Measurements from ENCODE around the gene PTBP3. TPM values are rescaled to one million over a fixed set of nuclear protein-coding genes. Genes with fewer than 3 reads are reported as not detected.

Gene PTBP3
- total RNA-seq, 1 donor from 2014 or later, result 108 TPM

GRCh38 chr9:112349008-112349333 lies 15.6 kb upstream of the PTBP3 start:
- H3K4me3 Mint-ChIP-seq (ENCODE audit: unreplicated experiment), result no peak overlapping the region
- H3K27ac Mint-ChIP-seq (ENCODE audit: unreplicated experiment), result no peak overlapping the region
- H3K27me3 ChIP-seq (ENCODE audit: insufficient read depth, low read length), result no peaks in the 10 kb centered on the region
- H3K27me3 Mint-ChIP-seq (ENCODE audit: low read depth, unreplicated experiment), result no peaks in the 10 kb centered on the region
- FAIRE-seq (no peak), DNase-seq (ENCODE audit: low read depth) (no peak)
- H3K9me3 ChIP-seq (ENCODE audit: insufficient read depth, low read depth, low read length), result no peaks in the 10 kb centered on the region
- no peaks in the 10 kb centered on the region for H3K79me2 ChIP-seq (ENCODE audit: insufficient read depth, low read length)
- H3K9ac ChIP-seq (ENCODE audit: low read length), result peak overlapping the region; percentile 80
- no peaks in the 10 kb centered on the region for H3K9me3 Mint-ChIP-seq (ENCODE audit: unreplicated experiment)
- peak overlapping the region; percentile 82 for H2AFZ ChIP-seq (ENCODE audit: low read depth, low read length)
- no peaks in the 10 kb centered on the region for H4K20me1 ChIP-seq (ENCODE audit: insufficient read depth, low read length)
- no peaks in the 10 kb centered on the region for H3K36me3 ChIP-seq (ENCODE audit: insufficient read depth, low read length)
- peak overlapping the region; percentile 71 for H3K4me3 ChIP-seq (ENCODE audit: insufficient read depth, low read depth, low read length)
- no peaks in the 10 kb centered on the region for H3K36me3 Mint-ChIP-seq (ENCODE audit: low read depth, unreplicated experiment)
- H3K4me1 ChIP-seq (ENCODE audit: insufficient read depth, low read length), result no peaks in the 10 kb centered on the region
- no peak overlapping the region for H3K27ac ChIP-seq (ENCODE audit: low read depth, low read length)
- peak overlapping the region; percentile 93 for H3K4me2 ChIP-seq (ENCODE audit: low read length)
- no peaks in the 10 kb centered on the region for H3K4me1 Mint-ChIP-seq (ENCODE audit: low read depth, unreplicated experiment)
- TF ChIP-seq CTCF (IDR thresholded peaks at IDR 0.05; ENCODE audit: insufficient read depth, low read depth, low read length) (no peak), EZH2 (IDR thresholded peaks at IDR 0.05; ENCODE audit: insufficient read depth, low read length) (no peak)

GRCh38 chr9:112348257-112349007 lies 15.0 kb upstream of the PTBP3 start:
- no peaks in the 10 kb centered on the region for H3K79me2 ChIP-seq (ENCODE audit: insufficient read depth, low read length)
- no peaks in the 10 kb centered on the region for H3K4me1 ChIP-seq (ENCODE audit: insufficient read depth, low read length)
- no peaks in the 10 kb centered on the region for H4K20me1 ChIP-seq (ENCODE audit: insufficient read depth, low read length)
- peak overlapping the region; percentile 93 for H3K4me2 ChIP-seq (ENCODE audit: low read length)
- Mint-ChIP-seq H3K4me1 (ENCODE audit: low read depth, unreplicated experiment) (no peaks in the 10 kb centered on the region), H3K27me3 (ENCODE audit: low read depth, unreplicated experiment) (no peaks in the 10 kb centered on the region), H3K9me3 (ENCODE audit: unreplicated experiment) (no peaks in the 10 kb centered on the region), H3K36me3 (ENCODE audit: low read depth, unreplicated experiment) (no peaks in the 10 kb centered on the region), H3K27ac (ENCODE audit: unreplicated experiment) (peak overlapping the region; percentile 29), H3K4me3 (ENCODE audit: unreplicated experiment) (peak overlapping the region; percentile 5)
- no peaks in the 10 kb centered on the region for H3K27me3 ChIP-seq (ENCODE audit: insufficient read depth, low read length)
- H3K4me3 ChIP-seq (ENCODE audit: insufficient read depth, low read depth, low read length), result peak overlapping the region; percentile 71
- no peak overlapping the region for H3K27ac ChIP-seq (ENCODE audit: low read depth, low read length)
- peak overlapping the region; percentile 82 for H2AFZ ChIP-seq (ENCODE audit: low read depth, low read length)
- H3K9ac ChIP-seq (ENCODE audit: low read length), result peak overlapping the region; percentile 80
- peak; percentile 55 for DNase-seq (ENCODE audit: low read depth)
- no peaks in the 10 kb centered on the region for H3K36me3 ChIP-seq (ENCODE audit: insufficient read depth, low read length)
- FAIRE-seq, result peak; percentile 5
- TF ChIP-seq EZH2 (IDR thresholded peaks at IDR 0.05; ENCODE audit: insufficient read depth, low read length), result no peak
- no peak for TF ChIP-seq CTCF (IDR thresholded peaks at IDR 0.05; ENCODE audit: insufficient read depth, low read depth, low read length)
- H3K9me3 ChIP-seq (ENCODE audit: insufficient read depth, low read depth, low read length), result no peaks in the 10 kb centered on the region

- H3K4me1 Mint-ChIP-seq (ENCODE audit: low read depth, unreplicated experiment), result peaks cover 18% of the 10 kb centered on the region
- Histone ChIP-seq H3K4me2 (ENCODE audit: low read length) (peak overlapping the region; percentile 34), H3K36me3 (ENCODE audit: insufficient read depth, low read length) (no peaks in the 10 kb centered on the region)
Measured at GRCh38 chr9:112341730-112342129, 8.3 kb upstream of the PTBP3 start.

More at GRCh38 chr9:112341730-112342129, 8.3 kb upstream of the PTBP3 start:
- Histone ChIP-seq H3K4me3 (ENCODE audit: insufficient read depth, low read depth, low read length) (no peak overlapping the region), H3K27ac (ENCODE audit: low read depth, low read length) (no peak overlapping the region), H3K9ac (ENCODE audit: low read length) (no peak overlapping the region), H4K20me1 (ENCODE audit: insufficient read depth, low read length) (no peaks in the 10 kb centered on the region), H3K9me3 (ENCODE audit: insufficient read depth, low read depth, low read length) (no peaks in the 10 kb centered on the region), H3K79me2 (ENCODE audit: insufficient read depth, low read length) (no peaks in the 10 kb centered on the region), H3K4me1 (ENCODE audit: insufficient read depth, low read length) (peaks cover 7% of the 10 kb centered on the region), H2AFZ (ENCODE audit: low read depth, low read length) (peak overlapping the region; percentile 3), H3K27me3 (ENCODE audit: insufficient read depth, low read length) (no peaks in the 10 kb centered on the region)
- FAIRE-seq, result no peak
- peak; percentile 73 for DNase-seq (ENCODE audit: low read depth)
- Mint-ChIP-seq H3K9me3 (ENCODE audit: unreplicated experiment) (no peaks in the 10 kb centered on the region), H3K4me3 (ENCODE audit: unreplicated experiment) (no peak overlapping the region), H3K36me3 (ENCODE audit: low read depth, unreplicated experiment) (no peaks in the 10 kb centered on the region), H3K27ac (ENCODE audit: unreplicated experiment) (peak overlapping the region; percentile 55), H3K27me3 (ENCODE audit: low read depth, unreplicated experiment) (no peaks in the 10 kb centered on the region)
- TF ChIP-seq EZH2 (IDR thresholded peaks at IDR 0.05; ENCODE audit: insufficient read depth, low read length) (no peak), CTCF (IDR thresholded peaks at IDR 0.05; ENCODE audit: insufficient read depth, low read depth, low read length) (no peak)

All from astrocyte (in vitro differentiated cells and primary cell).